ENCODE results near the gene NSD2. TPM values are rescaled to one million over a fixed set of nuclear protein-coding genes. Genes with fewer than 3 reads are reported as not detected.

Gene NSD2
- total and polyA plus RNA-seq, 9 of the 15 experiments (the other 6 are each of a cell fraction or from before 2014, with no cell fraction given): 6.4 to 126 (median 58.8) TPM

DNA sequence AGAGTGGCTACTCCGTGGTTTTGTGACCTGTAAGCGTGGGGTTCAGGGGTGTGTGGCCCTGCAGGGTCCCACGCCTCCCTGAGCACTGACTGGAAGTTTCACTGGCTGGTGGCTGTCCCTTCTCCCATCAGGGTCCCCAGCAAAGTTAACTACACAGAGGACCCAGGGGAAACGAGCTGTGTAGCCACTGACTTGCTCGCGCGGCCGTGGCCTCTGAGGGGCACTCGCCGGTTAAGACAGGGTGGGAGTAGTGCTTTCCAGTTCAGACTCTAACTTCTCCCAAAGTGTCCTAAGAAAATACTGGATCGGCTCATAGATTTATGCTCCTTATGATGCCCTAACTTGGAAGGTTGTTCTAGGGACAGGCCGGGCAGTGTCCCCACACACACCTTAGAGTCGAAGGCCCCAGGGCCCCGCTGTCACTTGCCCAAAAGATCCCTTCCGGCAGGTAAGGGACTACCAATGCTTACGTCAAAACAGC is 109.4 kb downstream of the NSD2 start (continued):
- TF ChIP-seq ZNF407 (IDR thresholded peaks at IDR 0.05; ENCODE audit: low read depth): no peak
- TF ChIP-seq POLR2G (IDR thresholded peaks at IDR 0.05; ENCODE audit: low read depth, low read length): peak; percentile 47; the same call in 1 of the 2 replicates
- no peak for TF ChIP-seq NFE2L1 (tag; IDR thresholded peaks at IDR 0.05; ENCODE audit: borderline replicate concordance, low read depth)
- TF ChIP-seq CBFA2T3 (IDR thresholded peaks at IDR 0.05): no peak
- no peak for TF ChIP-seq SMAD3 (CRISPR knock-in tag; conservative IDR thresholded peaks at IDR 0.05)
- no peak for TF ChIP-seq GTF2A2 (tag; IDR thresholded peaks at IDR 0.05)
- no peak for TF ChIP-seq SAFB (IDR thresholded peaks at IDR 0.05; ENCODE audit: borderline replicate concordance, low read depth, low read length)
- no peak for TF ChIP-seq ZBTB2 (IDR thresholded peaks at IDR 0.05)
- TF ChIP-seq ZFX (CRISPR knock-in tag; IDR thresholded peaks at IDR 0.05): peak; percentile 20
- no peak for TF ChIP-seq PHB (CRISPR knock-in tag; IDR thresholded peaks at IDR 0.05)
- TF ChIP-seq SAP30 (IDR thresholded peaks at IDR 0.05; ENCODE audit: borderline replicate concordance, insufficient read depth, low read depth, low read length, poor library complexity, severe bottlenecking): no peak

Measured in K562 (cell line).